Thoracic aorta (tissue), 2 donors: ENCODE data around the gene FAM193B. TPM values are rescaled to one million over a fixed set of nuclear protein-coding genes. Genes with fewer than 3 reads are reported as not detected.

Experiments used
- ATAC-seq: fragments of 150-250 bp; one replicate; pipeline ENCODE4 v1.8.0; 2017; ENCODE audit warnings: low read depth; ENCODE audit not compliant: insufficient number of reproducible peaks, low FRiP score
- DNase-seq: peaks from one replicate; pipeline ENCODE4 v3.0.0-alpha.2; 2020; ENCODE audit warnings: low spot score
- H3K27ac ChIP-seq, 2 donors: fragments of 200-600 bp; sonication (generic); 1 replicate in 1 of 2; 2 replicates in 1 of 2; pipeline ENCODE4 v1.5.1; 2016; ENCODE audit warnings: mild to moderate bottlenecking in 2 of 2, moderate library complexity in 2 of 2
- H3K27me3 ChIP-seq: fragments of 200-600 bp; sonication (generic); replicated peaks from 2 replicates; pipeline ENCODE4 v1.6.0; 2016; ENCODE audit warnings: mild to moderate bottlenecking; ENCODE audit not compliant: insufficient read depth
- H3K36me3 ChIP-seq: fragments of 200-600 bp; sonication (generic); one replicate; pipeline ENCODE4 v1.5.1; 2016
- H3K4me1 ChIP-seq, 2 donors: fragments of 200-600 bp; sonication (generic); 1 replicate in 1 of 2; 2 replicates in 1 of 2; pipeline versions ENCODE4 v1.5.1 to v1.6.0; 2016; ENCODE audit warnings: low read depth in 2 of 2, mild to moderate bottlenecking in 1 of 2; ENCODE audit not compliant: control insufficient read depth in 1 of 2
- H3K4me3 ChIP-seq: fragments of 200-600 bp; sonication (generic); 2 replicates; pipeline ENCODE4 v1.5.1; 2016; ENCODE audit warnings: mild to moderate bottlenecking
- H3K9me3 ChIP-seq: fragments of 200-600 bp; sonication (generic); 2 replicates; pipeline ENCODE4 v1.5.1; 2016
- total RNA-seq, 2 donors: library from RNA; depleted of rRNA; stranded (reverse); fragments of >200 nt; gene quantifications; one replicate each; pipeline versions ENCODE4 v1.1.0 to v1.2.3, GENCODE V29; 2016
- TF ChIP-seq, protein P1 (sequence below): fragments of 200-600 bp; sonication (generic); IDR thresholded peaks from one replicate; pipeline ENCODE4 v1.5.1; 2019; ENCODE audit warnings: antibody characterized with exemption

Gene FAM193B
- total RNA-seq, 2 donors from 2014 or later = 76.6 to 103 TPM

DNA sequence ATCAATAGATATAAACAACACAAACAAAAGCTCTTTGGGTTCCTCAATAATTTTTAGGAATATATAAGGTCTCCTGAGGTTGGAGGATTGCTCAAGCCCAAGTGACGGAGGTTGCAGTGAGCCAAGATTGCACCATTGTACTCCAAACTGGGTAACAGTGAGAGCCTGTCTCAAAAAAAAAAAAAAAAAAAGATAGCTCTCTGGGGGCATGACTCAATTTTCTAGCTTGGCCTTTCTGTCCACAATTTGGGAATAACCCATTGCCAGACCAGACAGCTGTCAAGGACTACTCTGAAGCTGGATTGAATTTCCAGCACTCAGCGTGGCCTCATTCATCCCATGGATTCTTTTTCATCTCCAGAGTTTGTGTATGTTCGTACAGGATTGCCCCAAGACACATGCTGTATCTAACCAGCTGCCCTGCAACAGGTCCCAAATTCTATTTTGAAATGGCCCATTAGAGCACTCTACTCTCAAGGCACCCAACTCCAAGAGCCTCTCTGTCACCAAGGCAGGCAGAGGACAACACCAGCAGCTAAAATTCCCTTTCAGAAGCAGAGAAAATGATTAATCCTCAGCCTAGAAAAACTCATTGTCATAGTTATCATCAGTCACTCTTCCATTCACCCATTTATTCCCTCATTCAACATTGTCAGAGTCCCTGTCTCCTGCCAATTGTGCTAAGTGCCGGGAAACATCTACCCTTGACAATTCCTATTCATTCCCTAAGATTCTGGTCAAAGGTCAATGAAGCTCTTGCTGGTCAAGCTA, 8.7 kb downstream of the FAM193B start:
- no peaks in the 10 kb centered on the region for H3K27me3 ChIP-seq
- no peaks in the 10 kb centered on the region for H3K9me3 ChIP-seq
- peaks cover 37 to 88% of the 10 kb centered on the region in 2 donors for H3K4me1 ChIP-seq
- no peak overlapping the region for H3K4me3 ChIP-seq
- TF ChIP-seq, protein P1, sequence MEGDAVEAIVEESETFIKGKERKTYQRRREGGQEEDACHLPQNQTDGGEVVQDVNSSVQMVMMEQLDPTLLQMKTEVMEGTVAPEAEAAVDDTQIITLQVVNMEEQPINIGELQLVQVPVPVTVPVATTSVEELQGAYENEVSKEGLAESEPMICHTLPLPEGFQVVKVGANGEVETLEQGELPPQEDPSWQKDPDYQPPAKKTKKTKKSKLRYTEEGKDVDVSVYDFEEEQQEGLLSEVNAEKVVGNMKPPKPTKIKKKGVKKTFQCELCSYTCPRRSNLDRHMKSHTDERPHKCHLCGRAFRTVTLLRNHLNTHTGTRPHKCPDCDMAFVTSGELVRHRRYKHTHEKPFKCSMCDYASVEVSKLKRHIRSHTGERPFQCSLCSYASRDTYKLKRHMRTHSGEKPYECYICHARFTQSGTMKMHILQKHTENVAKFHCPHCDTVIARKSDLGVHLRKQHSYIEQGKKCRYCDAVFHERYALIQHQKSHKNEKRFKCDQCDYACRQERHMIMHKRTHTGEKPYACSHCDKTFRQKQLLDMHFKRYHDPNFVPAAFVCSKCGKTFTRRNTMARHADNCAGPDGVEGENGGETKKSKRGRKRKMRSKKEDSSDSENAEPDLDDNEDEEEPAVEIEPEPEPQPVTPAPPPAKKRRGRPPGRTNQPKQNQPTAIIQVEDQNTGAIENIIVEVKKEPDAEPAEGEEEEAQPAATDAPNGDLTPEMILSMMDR = no peak
- H3K36me3 ChIP-seq = no peaks in the 10 kb centered on the region
- H3K27ac ChIP-seq = peak overlapping the region; percentile 81 to 90
- DNase-seq (peak; percentile 65), ATAC-seq (peak; percentile 89)

DNA sequence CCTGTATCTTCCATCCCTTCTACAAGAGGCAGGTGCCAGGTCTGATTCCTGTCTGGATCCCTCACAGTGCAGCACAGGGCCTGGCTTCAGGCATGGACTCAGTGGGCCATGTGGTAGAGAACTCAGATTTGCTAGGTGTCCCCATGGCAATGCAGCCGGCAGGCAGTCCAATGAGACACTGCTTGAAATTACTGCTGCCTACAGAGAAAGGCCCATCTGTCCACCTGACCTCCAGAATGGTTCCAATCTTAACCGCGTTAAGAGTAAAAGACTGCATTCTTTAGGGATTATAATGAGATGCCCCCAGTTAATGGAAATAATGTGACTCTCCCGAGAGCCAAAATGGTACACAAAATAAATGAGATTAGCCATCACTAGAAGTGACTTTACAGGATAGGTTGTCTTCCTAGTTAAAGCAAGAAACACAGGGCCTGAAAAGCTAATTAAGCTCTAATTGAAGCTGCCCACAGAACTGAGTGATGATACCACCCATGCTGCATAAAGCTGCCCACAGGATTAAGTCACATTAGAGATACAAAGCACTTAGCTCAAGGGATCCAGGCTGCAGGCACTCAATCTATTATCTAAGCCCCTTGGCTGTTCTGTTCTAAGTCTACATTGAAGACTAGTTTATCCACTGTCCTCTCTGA, 11.4 kb downstream of the FAM193B start:
- no peaks in the 10 kb centered on the region for H3K36me3 ChIP-seq
- H3K27me3 ChIP-seq = no peaks in the 10 kb centered on the region
- DNase-seq (no peak), ATAC-seq (no peak)
- H3K4me1 ChIP-seq = peaks cover 46 to 91% of the 10 kb centered on the region in 2 donors
- H3K4me3 ChIP-seq = no peak overlapping the region
- TF ChIP-seq, protein P1 = no peak
- no peaks in the 10 kb centered on the region for H3K9me3 ChIP-seq
- H3K27ac ChIP-seq = peak overlapping the region in 1 of 2 donors; percentile 25

DNA sequence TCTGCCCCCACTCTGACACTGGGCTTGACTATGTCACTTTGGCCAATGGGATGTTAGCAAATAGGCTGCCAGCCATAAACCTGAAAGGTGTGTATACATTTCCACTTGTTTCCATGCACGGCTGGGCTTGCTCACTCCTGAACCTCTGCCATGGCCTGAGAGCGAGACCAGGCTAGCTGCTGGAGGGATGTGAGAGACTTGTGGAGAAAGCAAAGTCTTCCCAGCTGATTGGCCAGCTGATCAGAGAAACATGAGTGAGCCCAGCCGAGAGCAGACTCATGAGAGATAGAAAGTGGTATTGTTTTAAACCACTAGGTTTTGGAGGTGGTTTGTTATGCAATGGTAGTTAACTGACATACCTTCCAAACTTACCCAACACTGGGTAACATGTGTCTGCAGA, 13.9 kb downstream of the FAM193B start:
- H3K27ac ChIP-seq = peak overlapping the region; percentile 83 to 88
- DNase-seq (no peak), ATAC-seq (no peak)

DNA sequence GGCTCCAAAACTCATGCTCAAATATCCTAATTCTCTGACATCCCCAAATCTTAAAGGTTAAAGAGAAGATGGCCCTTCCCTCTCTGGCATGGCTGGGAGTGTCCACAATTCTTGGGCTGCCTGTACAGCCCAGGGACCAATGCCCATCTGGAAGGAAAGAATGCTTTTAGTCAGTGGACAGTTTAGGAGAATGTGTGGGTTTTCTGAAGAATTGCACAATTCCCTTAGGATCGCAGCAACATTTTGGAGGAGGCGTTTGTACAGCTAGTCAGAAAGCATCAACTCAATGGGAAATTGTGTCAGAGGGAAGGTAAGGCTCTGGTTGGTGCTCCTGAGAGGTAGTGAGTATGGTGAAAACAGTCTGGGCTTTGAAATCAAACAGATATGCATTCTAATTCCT, 15.0 kb downstream of the FAM193B start:
- H3K36me3 ChIP-seq = peaks cover 15% of the 10 kb centered on the region
- H3K9me3 ChIP-seq = no peaks in the 10 kb centered on the region
- DNase-seq (no peak), ATAC-seq (peak; percentile 41)
- no peaks in the 10 kb centered on the region for H3K27me3 ChIP-seq
- H3K4me1 ChIP-seq = peaks cover 51 to 92% of the 10 kb centered on the region in 2 donors
- TF ChIP-seq, protein P1 = no peak
- H3K27ac ChIP-seq = peak overlapping the region; percentile 83 to 88
- no peak overlapping the region for H3K4me3 ChIP-seq

More for the DNA sequence above, 13.9 kb downstream of the FAM193B start:
- no peaks in the 10 kb centered on the region for H3K27me3 ChIP-seq
- TF ChIP-seq, protein P1 = no peak
- no peaks in the 10 kb centered on the region for H3K9me3 ChIP-seq
- H3K4me3 ChIP-seq = no peak overlapping the region
- peaks cover 50 to 92% of the 10 kb centered on the region in 2 donors for H3K4me1 ChIP-seq
- peaks cover 8% of the 10 kb centered on the region for H3K36me3 ChIP-seq

DNA sequence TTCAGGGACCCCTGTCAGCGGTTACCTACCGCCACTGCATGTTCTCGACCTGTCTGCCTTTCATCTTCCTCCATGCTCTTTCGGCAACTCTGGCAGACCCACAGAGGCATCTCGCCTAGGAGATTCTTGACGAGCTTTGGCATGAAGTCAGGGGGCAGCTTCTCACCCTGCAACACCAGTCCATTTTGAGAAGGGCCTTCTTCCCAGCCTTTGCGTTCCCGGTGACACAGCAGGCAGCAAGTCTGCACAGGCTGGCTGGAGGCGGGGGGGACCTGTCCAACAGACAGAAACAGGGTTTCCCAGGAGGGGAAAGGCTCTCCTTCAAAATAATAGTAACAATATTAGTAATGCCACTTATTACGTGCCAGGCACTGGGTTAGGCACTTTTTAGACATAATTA, 15.5 kb downstream of the FAM193B start:
- peaks cover 18% of the 10 kb centered on the region for H3K36me3 ChIP-seq
- H3K27ac ChIP-seq = peak overlapping the region; percentile 83 to 88
- no peaks in the 10 kb centered on the region for H3K9me3 ChIP-seq

More for the DNA sequence above, 15.5 kb downstream of the FAM193B start:
- TF ChIP-seq, protein P1 = no peak
- Histone ChIP-seq H3K27me3 (no peaks in the 10 kb centered on the region), H3K4me3 (no peak overlapping the region), H3K4me1 (peaks cover 46 to 92% of the 10 kb centered on the region in 2 donors)
- ATAC-seq (no peak), DNase-seq (no peak)
